ENCODE results near the gene CMTM4. TPM values are rescaled to one million over a fixed set of nuclear protein-coding genes. Genes with fewer than 3 reads are reported as not detected.

CMTM4 gene
- total RNA-seq, 1 donor from 2014 or later, result 35.1 TPM

DNA sequence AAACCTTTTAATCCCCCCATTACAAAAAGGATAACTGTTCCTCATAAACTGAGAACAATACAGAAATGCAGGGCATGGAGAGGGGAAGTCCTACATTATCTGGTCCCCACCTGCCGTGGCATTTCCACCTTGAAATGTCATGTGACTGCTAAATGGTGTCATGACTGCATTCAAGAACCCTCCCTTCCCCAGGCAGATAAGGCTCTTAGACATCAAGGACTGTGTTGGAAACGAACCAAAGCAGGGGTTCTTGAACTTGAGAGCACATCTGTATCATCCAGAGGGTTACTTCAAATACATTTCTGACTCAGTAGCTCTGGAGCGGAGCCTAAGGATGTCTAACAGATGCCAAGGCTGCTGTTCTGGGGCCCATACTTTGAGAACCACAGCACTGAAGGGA lies 73.7 kb downstream of the CMTM4 start:
- TF ChIP-seq, protein P1, sequence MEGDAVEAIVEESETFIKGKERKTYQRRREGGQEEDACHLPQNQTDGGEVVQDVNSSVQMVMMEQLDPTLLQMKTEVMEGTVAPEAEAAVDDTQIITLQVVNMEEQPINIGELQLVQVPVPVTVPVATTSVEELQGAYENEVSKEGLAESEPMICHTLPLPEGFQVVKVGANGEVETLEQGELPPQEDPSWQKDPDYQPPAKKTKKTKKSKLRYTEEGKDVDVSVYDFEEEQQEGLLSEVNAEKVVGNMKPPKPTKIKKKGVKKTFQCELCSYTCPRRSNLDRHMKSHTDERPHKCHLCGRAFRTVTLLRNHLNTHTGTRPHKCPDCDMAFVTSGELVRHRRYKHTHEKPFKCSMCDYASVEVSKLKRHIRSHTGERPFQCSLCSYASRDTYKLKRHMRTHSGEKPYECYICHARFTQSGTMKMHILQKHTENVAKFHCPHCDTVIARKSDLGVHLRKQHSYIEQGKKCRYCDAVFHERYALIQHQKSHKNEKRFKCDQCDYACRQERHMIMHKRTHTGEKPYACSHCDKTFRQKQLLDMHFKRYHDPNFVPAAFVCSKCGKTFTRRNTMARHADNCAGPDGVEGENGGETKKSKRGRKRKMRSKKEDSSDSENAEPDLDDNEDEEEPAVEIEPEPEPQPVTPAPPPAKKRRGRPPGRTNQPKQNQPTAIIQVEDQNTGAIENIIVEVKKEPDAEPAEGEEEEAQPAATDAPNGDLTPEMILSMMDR (conservative IDR thresholded peaks at IDR 0.05; ENCODE audit: low read depth, low read length), result no peak
- DNase-seq (ENCODE audit: low read depth), result no peak

DNA sequence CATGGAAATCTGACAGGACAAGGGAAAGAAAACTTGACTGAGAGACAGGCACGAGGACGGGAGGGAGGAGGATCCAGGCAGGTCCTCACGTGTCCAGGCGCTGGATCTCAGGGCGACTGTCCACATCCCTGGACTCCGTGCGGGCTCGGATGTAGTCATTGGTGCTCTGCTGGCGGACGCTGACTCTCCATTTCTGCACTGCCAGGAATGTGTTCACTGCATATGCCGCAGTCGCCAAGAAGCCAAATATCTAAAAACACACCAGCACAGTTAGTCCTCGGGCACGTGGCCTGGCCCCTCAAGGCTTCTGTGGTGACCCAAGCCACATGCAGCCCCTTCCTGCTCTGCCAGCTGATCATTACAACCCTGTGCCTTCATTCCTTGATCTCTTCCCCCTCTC lies 74.6 kb downstream of the CMTM4 start:
- DNase-seq (ENCODE audit: low read depth), result no peak
- TF ChIP-seq, protein P1 (conservative IDR thresholded peaks at IDR 0.05; ENCODE audit: low read depth, low read length), result no peak
- no peak overlapping the region for H3K4me3 ChIP-seq (ENCODE audit: low read depth, low read length)

More for the DNA sequence above, 73.7 kb downstream of the CMTM4 start:
- H3K4me3 ChIP-seq (ENCODE audit: low read depth, low read length), result no peak overlapping the region

DNA sequence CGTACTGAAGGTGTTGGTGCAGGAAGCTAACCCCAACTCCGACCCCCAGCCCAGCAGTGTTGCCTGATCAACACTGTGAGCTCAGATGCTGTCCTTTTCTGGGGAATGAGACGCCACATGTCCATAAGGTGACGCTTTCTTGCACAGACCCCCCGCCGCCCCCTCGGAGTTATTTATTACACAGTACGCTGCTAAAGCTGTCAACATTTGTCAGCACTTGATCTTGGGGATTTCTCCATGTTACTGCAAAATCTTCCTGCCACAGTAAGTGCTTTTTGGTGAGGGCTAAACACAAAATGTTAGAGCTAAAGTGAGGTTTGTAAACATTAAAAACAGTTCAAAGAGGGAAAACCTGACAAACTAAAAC lies 76.1 kb downstream of the CMTM4 start:
- TF ChIP-seq, protein P1 (conservative IDR thresholded peaks at IDR 0.05; ENCODE audit: low read depth, low read length), result no peak
- H3K4me3 ChIP-seq (ENCODE audit: low read depth, low read length), result no peak overlapping the region
- DNase-seq (ENCODE audit: low read depth), result no peak

DNA sequence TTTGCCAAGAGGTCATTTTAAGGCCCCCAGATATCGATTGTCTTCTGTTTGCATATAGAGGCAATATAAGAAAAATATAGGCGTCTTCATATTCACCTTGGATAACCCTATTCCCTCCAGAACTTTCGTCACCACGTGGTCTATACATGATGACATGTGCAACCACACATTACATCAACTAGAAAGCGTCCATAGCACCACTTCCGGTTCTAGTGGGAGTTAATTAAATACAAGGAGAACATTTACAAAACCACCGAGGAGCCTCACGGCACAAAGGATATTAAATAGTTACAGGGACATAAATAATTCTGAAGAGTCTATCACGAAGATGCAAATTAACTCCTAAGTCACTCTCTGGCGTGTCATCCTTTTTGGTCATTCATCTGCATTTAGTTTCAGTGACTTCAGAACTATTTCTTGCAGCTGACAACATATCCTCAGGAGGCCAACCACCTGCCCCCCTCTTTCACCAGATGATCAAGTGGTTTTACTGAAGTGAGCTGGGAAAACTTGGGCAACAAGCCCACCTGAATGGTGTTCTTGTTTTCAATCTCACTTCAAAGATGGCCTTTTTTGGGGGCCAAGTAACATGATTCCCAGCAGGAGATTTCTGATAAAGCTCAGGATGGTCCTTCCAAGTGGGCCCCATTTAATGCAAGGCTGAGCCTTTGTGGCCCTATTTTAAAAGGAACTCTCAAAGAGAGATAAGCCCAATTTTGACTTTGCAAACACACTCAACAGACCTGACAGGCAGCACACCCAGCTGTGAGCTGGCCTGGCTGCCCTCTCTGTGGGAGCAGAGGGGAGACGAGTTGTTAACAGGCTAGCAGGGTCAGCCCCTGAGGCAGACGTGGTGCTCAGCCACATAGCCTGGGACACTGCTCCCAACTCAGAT lies 76.8 kb downstream of the CMTM4 start:
- no peak overlapping the region for H3K4me3 ChIP-seq (ENCODE audit: low read depth, low read length)
- no peak for DNase-seq (ENCODE audit: low read depth)
- TF ChIP-seq, protein P1 (conservative IDR thresholded peaks at IDR 0.05; ENCODE audit: low read depth, low read length), result no peak

DNA sequence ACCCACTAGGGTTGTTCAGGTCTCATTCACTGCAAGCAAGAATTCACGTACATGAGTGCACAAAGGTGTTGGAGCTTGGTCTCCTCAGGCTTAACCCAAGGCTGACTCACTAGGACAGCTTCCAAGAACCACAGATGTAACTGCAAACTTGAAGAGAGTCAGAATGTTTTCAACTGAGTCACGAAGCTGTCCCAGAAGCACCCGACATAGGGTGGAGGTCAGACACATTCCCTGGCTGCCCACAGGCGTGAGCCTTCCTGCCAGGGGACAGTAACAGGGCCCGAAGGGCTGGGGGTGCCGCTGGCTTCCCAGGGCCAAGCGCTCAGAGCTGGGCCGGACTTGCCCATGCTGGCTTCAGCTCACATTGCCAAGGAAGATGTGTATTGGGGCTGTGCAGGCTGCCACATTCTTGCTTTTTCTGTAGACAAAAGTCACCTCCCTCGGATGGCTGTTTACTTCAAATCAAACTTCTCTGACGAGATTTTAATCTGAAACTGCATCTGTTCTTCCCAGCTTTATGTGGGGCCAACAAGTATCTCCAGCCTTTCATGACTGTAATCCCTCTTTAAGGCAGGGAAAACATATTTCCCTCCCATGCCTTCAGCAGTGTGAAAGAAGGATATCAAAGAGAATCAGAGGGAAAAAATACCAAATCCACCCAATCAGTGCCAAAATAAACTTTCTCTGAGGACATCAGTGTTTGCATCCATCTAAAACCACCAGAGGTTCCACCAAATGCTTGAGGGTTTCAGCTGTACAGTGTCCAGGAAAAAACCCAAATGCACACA lies 77.8 kb downstream of the CMTM4 start:
- no peak overlapping the region for H3K4me3 ChIP-seq (ENCODE audit: low read depth, low read length)
- peak; percentile 96 for DNase-seq (ENCODE audit: low read depth)
- TF ChIP-seq, protein P1 (conservative IDR thresholded peaks at IDR 0.05; ENCODE audit: low read depth, low read length), result no peak

DNA sequence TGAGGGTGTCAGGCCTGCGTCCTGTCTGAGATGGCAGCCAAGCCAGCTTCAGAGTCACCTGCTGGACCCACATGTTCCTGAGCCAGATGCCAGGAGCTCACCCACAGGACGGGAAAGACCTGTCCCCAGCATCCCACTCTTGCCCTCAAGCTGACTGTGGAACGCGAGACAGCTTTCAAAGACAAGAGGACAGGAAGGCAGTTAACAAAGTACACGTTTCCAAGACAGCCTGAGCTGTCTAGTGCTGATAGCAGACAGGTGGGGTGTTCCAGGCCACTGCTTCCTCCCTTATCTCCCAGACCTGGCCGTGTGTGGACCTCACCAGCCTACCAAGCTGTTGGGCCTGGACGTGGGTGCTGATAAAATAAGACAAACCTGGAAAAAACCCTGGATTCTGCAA lies 78.8 kb downstream of the CMTM4 start:
- TF ChIP-seq, protein P1 (conservative IDR thresholded peaks at IDR 0.05; ENCODE audit: low read depth, low read length), result no peak
- H3K4me3 ChIP-seq (ENCODE audit: low read depth, low read length), result no peak overlapping the region

More for the DNA sequence above, 78.8 kb downstream of the CMTM4 start:
- no peak for DNase-seq (ENCODE audit: low read depth)
